Loucy (cell line): ENCODE results near the gene DKK3.

Experiments
- H2AFZ ChIP-seq: fragments of 200-600 bp; sonication (generic); 2 replicates; pipeline ENCODE4 v1.6.0; 2016; ENCODE audit warnings: antibody characterized with exemption, mild to moderate bottlenecking, low read length, moderate library complexity
- H3F3A ChIP-seq: fragments of 200-600 bp; 2 replicates; pipeline ENCODE4 v1.6.0; 2016; ENCODE audit warnings: antibody characterized with exemption, low read depth, mild to moderate bottlenecking
- H3K27me3 ChIP-seq: fragments of 200-600 bp; sonication (generic); 2 replicates; pipeline ENCODE4 v1.6.1; 2014; ENCODE audit warnings: low read length, mild to moderate bottlenecking; ENCODE audit not compliant: insufficient read depth, poor library complexity, severe bottlenecking
- H3K36me3 ChIP-seq: fragments of 200-600 bp; sonication (generic); 2 replicates; pipeline ENCODE4 v1.6.1; 2016; ENCODE audit warnings: low read length; ENCODE audit not compliant: insufficient read depth
- H3K4me1 ChIP-seq: fragments of 200-600 bp; sonication (generic); 2 replicates; pipeline ENCODE4 v1.5.1; 2014; ENCODE audit warnings: low read length, mild to moderate bottlenecking; ENCODE audit not compliant: insufficient read depth, poor library complexity, severe bottlenecking
- H3K4me2 ChIP-seq: fragments of 200-600 bp; sonication (generic); 2 replicates; pipeline ENCODE4 v1.6.0; 2014; ENCODE audit warnings: antibody characterized with exemption, low read length, low read depth, mild to moderate bottlenecking; ENCODE audit not compliant: poor library complexity, severe bottlenecking
- H3K4me3 ChIP-seq: fragments of 200-600 bp; sonication (generic); 2 replicates; pipeline ENCODE4 v1.5.1; 2014; ENCODE audit warnings: low read length, mild to moderate bottlenecking, mixed read lengths; ENCODE audit not compliant: poor library complexity, severe bottlenecking
- H3K79me2 ChIP-seq: fragments of 200-600 bp; sonication (generic); 2 replicates; pipeline ENCODE4 v1.6.1; 2014; ENCODE audit warnings: low read length; ENCODE audit not compliant: insufficient read depth
- H3K9ac ChIP-seq: fragments of 200-600 bp; sonication (generic); 2 replicates; pipeline ENCODE4 v1.6.0; 2014; ENCODE audit warnings: mild to moderate bottlenecking, low read depth, low read length, moderate library complexity; ENCODE audit not compliant: poor library complexity, severe bottlenecking
- H3K9me2 ChIP-seq: fragments of 200-600 bp; sonication (generic); replicated peaks from 2 replicates; pipeline ENCODE4 v1.6.1; 2016; ENCODE audit warnings: low read depth, low read length, mixed read lengths
- H3K9me3 ChIP-seq: fragments of 200-600 bp; sonication (generic); 2 replicates; pipeline ENCODE4 v1.6.1; 2014; ENCODE audit warnings: mild to moderate bottlenecking, antibody characterized with exemption, low read length, low read depth; ENCODE audit not compliant: insufficient read depth
- H4K20me1 ChIP-seq: fragments of 200-600 bp; sonication (generic); 2 replicates; pipeline ENCODE4 v1.6.0; 2014; ENCODE audit warnings: antibody characterized with exemption, low read length, mild to moderate bottlenecking; ENCODE audit not compliant: insufficient read depth, poor library complexity, severe bottlenecking
- EZH2phosphoT487 ChIP-seq: fragments of 200-600 bp; IDR thresholded peaks from 2 replicates; pipeline ENCODE4 v1.6.1; 2018; ENCODE audit warnings: antibody characterized with exemption, mild to moderate bottlenecking, moderate library complexity, borderline replicate concordance
- TF ChIP-seq, protein P1 (sequence below): fragments of 200-600 bp; sonication (generic); conservative IDR thresholded peaks from 2 replicates; pipeline ENCODE4 v1.5.1; 2014; ENCODE audit warnings: mild to moderate bottlenecking, antibody characterized with exemption, low read length

DKK3 gene

DNA sequence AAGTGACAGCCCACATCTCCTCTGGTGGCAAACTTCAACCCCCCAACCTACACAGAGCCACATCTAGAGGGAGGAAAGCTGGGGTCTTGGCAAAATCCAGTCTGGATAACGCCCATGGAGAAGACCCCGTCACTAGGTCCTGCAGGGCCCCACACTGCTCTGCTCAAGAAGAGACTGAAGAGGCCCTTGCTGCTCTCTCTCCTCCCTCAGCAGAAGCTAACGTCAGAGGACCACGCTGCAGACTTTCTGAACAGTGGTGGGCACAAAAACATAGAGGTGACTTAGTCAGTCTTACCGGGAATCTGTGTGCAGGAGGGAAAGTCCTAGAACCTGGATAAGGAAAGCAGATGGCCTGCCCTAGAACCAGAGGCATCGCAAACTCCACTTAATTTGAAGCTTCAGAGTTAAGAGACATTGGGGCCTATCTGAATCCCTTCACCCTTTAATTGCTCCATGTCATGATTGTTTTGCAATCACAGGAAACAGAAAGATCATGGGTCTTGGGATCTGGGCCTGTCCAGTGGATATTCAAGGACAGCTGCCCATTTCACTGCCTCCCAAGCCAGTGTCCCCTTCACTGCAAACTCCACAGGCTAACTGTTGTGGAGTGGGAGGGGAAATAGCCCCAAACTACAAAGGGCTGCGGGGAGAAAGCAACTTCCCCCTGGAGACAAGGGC lies 1.7 kb downstream of the DKK3 start:
- H4K20me1 ChIP-seq, result no peaks in the 10 kb centered on the region
- TF ChIP-seq, protein P1, sequence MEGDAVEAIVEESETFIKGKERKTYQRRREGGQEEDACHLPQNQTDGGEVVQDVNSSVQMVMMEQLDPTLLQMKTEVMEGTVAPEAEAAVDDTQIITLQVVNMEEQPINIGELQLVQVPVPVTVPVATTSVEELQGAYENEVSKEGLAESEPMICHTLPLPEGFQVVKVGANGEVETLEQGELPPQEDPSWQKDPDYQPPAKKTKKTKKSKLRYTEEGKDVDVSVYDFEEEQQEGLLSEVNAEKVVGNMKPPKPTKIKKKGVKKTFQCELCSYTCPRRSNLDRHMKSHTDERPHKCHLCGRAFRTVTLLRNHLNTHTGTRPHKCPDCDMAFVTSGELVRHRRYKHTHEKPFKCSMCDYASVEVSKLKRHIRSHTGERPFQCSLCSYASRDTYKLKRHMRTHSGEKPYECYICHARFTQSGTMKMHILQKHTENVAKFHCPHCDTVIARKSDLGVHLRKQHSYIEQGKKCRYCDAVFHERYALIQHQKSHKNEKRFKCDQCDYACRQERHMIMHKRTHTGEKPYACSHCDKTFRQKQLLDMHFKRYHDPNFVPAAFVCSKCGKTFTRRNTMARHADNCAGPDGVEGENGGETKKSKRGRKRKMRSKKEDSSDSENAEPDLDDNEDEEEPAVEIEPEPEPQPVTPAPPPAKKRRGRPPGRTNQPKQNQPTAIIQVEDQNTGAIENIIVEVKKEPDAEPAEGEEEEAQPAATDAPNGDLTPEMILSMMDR, result no peak
- TF ChIP-seq EZH2phosphoT487, result no peak
- H2AFZ ChIP-seq, result no peak overlapping the region
- no peaks in the 10 kb centered on the region for H3K79me2 ChIP-seq
- H3K36me3 ChIP-seq, result no peaks in the 10 kb centered on the region
- no peaks in the 10 kb centered on the region for H3K9me3 ChIP-seq
- H3K9me2 ChIP-seq, result no peaks in the 10 kb centered on the region
- no peak overlapping the region for H3K9ac ChIP-seq
- H3K4me2 ChIP-seq, result no peak overlapping the region
- H3F3A ChIP-seq, result no peaks in the 10 kb centered on the region
- H3K4me3 ChIP-seq, result no peak overlapping the region
- no peaks in the 10 kb centered on the region for H3K4me1 ChIP-seq
- no peaks in the 10 kb centered on the region for H3K27me3 ChIP-seq

GRCh38 chr11:12005476-12005875 lies 3.0 kb downstream of the DKK3 start:
- H3K4me1 ChIP-seq, result no peaks in the 10 kb centered on the region
- H3K79me2 ChIP-seq, result no peaks in the 10 kb centered on the region
- no peak for TF ChIP-seq EZH2phosphoT487
- TF ChIP-seq, protein P1, result no peak
- no peaks in the 10 kb centered on the region for H4K20me1 ChIP-seq
- no peaks in the 10 kb centered on the region for H3K9me2 ChIP-seq
- H3K36me3 ChIP-seq, result no peaks in the 10 kb centered on the region
- H3K27me3 ChIP-seq, result no peaks in the 10 kb centered on the region
- H2AFZ ChIP-seq, result no peak overlapping the region
- H3K9ac ChIP-seq, result no peak overlapping the region
- no peaks in the 10 kb centered on the region for H3K9me3 ChIP-seq
- H3K4me2 ChIP-seq, result no peak overlapping the region
- no peak overlapping the region for H3K4me3 ChIP-seq
- H3F3A ChIP-seq, result no peaks in the 10 kb centered on the region

DNA sequence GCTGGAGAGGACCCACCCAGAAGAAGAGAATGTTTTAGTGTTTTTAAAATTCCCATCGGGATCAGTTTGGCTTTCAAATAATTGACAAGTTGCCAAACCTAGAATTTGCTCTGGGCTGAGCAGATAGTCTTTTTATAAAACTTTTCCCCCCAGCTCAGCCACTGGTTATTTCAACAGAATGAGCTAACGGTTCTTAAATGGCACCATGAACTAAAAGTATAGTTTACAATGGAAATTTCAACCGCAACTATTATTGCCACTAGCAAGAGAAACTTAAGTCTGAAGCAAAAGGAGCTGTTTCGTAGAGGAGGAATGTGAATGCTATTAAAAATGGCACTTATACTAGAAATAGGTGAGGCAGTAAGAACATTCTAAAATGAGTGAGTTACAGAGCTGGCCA lies 3.4 kb downstream of the DKK3 start:
- no peak for TF ChIP-seq EZH2phosphoT487
- TF ChIP-seq, protein P1, result no peak
- H2AFZ ChIP-seq, result no peak overlapping the region
- no peaks in the 10 kb centered on the region for H4K20me1 ChIP-seq
- H3K9me3 ChIP-seq, result no peaks in the 10 kb centered on the region
- H3K4me3 ChIP-seq, result no peak overlapping the region
- H3K4me1 ChIP-seq, result no peaks in the 10 kb centered on the region
- H3K4me2 ChIP-seq, result no peak overlapping the region
- H3K36me3 ChIP-seq, result no peaks in the 10 kb centered on the region
- no peak overlapping the region for H3K9ac ChIP-seq
- no peaks in the 10 kb centered on the region for H3F3A ChIP-seq
- no peaks in the 10 kb centered on the region for H3K9me2 ChIP-seq
- H3K27me3 ChIP-seq, result no peaks in the 10 kb centered on the region
- no peaks in the 10 kb centered on the region for H3K79me2 ChIP-seq
